Smooth muscle cell (in vitro differentiated cells): Measurements from ENCODE around the gene ZNF436. TPM values are rescaled to one million over a fixed set of nuclear protein-coding genes. Genes with fewer than 3 reads are reported as not detected.
A peak's percentile ranks its signal among the peaks of the same experiment; 100 is the strongest.

Experiments used
- DNase-seq: peaks from one replicate; lab custom pipeline; 2025; ENCODE audit not compliant: unreplicated experiment; lab: John Stamatoyannopoulos, UW
- H2AFZ ChIP-seq: fragments of 200-600 bp; sonication (generic); 2 replicates; pipeline ENCODE4 v1.6.0; 2016; ENCODE audit warnings: antibody characterized with exemption, low read depth, mild to moderate bottlenecking
- H3F3A ChIP-seq: fragments of 200-600 bp; sonication (generic); 2 replicates; pipeline ENCODE4 v1.6.0; 2017; ENCODE audit warnings: antibody characterized with exemption, low read depth
- H3K27ac ChIP-seq: fragments of 200-600 bp; sonication (generic); 2 replicates; pipeline ENCODE4 v1.5.1; 2016; ENCODE audit warnings: low read depth, mild to moderate bottlenecking
- H3K27me3 ChIP-seq: fragments of 200-600 bp; sonication (generic); 2 replicates; pipeline ENCODE4 v1.6.1; 2016; ENCODE audit warnings: low read depth, mild to moderate bottlenecking
- H3K36me3 ChIP-seq: fragments of 200-600 bp; sonication (generic); 2 replicates; pipeline ENCODE4 v1.5.1; 2016; ENCODE audit warnings: low read depth
- H3K4me1 ChIP-seq: fragments of 200-600 bp; sonication (generic); 2 replicates; pipeline ENCODE4 v1.5.1; 2016; ENCODE audit warnings: low read depth
- H3K4me2 ChIP-seq: fragments of 200-600 bp; sonication (generic); 2 replicates; pipeline ENCODE4 v1.6.0; 2016; ENCODE audit warnings: mild to moderate bottlenecking
- H3K4me3 ChIP-seq: fragments of 200-600 bp; sonication (generic); 2 replicates; pipeline ENCODE4 v1.5.1; 2016; ENCODE audit warnings: mild to moderate bottlenecking
- H3K79me2 ChIP-seq: fragments of 200-600 bp; sonication (generic); 2 replicates; pipeline ENCODE4 v1.6.0; 2016; ENCODE audit warnings: low read depth, mild to moderate bottlenecking
- H3K9ac ChIP-seq: fragments of 200-600 bp; sonication (generic); 2 replicates; pipeline ENCODE4 v1.6.0; 2016; ENCODE audit warnings: low read depth
- H3K9me3 ChIP-seq: fragments of 200-600 bp; sonication (generic); replicated peaks from 2 replicates; pipeline ENCODE4 v1.5.1; 2016; ENCODE audit warnings: low read depth
- H4K20me1 ChIP-seq: fragments of 200-600 bp; sonication (generic); 2 replicates; pipeline ENCODE4 v1.6.0; 2016; ENCODE audit warnings: low read depth
- WGBS: methylation state at CpG from one replicate; pipeline ENCODE4 v1.1.7; 2016; ENCODE audit warnings: low lambda C conversion rate; 5-methylcytosine and 5-hydroxymethylcytosine counted together
- polyA plus RNA-seq: library from polyadenylated mRNA; unstranded; fragments of >200 nt; fragmentation: Nextera tagmentation; extraction: Ambion mirVana; gene quantifications from 2 replicates; pipeline ENCODE4 v1.2.1, GENCODE V29; 2016
- total RNA-seq: library from RNA; depleted of rRNA; stranded (reverse); fragments of >200 nt; gene quantifications from 2 replicates; pipeline ENCODE4 v1.2.3, GENCODE V29; 2014
- TF ChIP-seq, protein P1 (sequence below): fragments of 200-600 bp; sonication (generic); IDR thresholded peaks from 2 replicates; pipeline ENCODE4 v1.5.1; 2017; ENCODE audit warnings: borderline replicate concordance, mild to moderate bottlenecking, antibody characterized with exemption; ENCODE audit not compliant: insufficient read depth, poor library complexity, severe bottlenecking

Gene ZNF436
- total and polyA plus RNA-seq, 2 experiments from 2014 or later: 7.1 to 12.9 TPM

DNA sequence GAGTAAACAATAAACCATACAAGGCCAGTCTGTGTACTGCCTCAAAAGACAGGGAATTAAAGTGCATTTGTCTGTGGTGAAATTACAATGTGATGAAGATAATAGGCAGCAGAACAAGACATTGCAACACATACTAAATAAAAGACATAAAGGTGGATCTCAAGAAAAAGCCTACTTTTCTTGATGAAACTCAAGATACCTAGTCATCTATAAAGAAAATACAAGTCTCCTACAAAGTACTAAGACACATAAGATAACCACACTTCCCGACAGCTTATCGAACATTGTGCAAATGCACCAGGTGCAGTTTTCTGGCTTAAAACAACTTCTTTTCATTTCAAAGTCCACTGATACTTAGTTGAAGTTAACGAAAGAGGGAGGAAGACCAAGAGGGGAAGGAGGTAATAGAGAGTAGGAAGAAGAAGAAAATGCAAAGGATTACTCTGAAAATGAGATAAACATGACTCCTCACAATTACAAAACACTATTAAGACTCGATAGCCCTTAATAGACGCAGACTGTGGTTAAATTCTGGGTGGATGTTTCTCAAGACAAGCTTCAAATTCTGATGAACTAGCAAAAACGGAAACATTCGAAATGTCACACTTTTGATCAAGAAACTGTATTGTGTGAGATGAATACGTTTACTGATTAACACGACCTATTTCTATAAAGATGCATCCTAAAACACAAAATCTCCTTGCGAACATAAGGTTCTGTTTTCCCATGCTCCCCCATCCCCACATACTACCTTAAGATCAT, 27.5 kb downstream of the ZNF436 start:
- H3K27ac ChIP-seq: peak overlapping the region; percentile 100

DNA sequence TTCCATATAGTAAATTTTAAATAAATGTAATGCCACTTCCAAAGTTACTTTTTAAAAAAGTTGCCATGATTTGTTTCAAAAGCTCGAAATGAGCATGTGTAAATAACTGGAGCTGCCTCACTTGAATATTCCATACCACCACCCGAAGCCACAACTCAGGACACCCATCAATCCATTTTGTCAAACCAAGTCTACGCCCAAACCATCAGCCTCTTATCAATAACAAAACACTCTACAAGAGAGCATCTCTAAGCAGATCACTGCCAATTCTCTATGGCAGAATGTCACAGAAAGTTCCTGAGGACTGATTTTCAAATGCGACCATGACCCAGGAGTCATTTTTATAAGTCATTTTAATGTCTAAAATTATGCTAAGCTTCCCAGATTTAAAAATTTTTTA, 30.0 kb downstream of the ZNF436 start:
- Histone ChIP-seq H3K4me2 (peak overlapping the region; percentile 84), H3K27me3 (peaks cover 4% of the 10 kb centered on the region), H3K27ac (peak overlapping the region; percentile 100), H2AFZ (no peak overlapping the region), H3F3A (peaks cover 4% of the 10 kb centered on the region), H3K9ac (peak overlapping the region; percentile 99), H3K9me3 (no peaks in the 10 kb centered on the region), H3K4me3 (peak overlapping the region; percentile 95), H4K20me1 (peaks cover 85% of the 10 kb centered on the region), H3K36me3 (peaks cover 22% of the 10 kb centered on the region), H3K79me2 (peaks cover 92% of the 10 kb centered on the region), H3K4me1 (peaks cover 39% of the 10 kb centered on the region)
- TF ChIP-seq, protein P1, sequence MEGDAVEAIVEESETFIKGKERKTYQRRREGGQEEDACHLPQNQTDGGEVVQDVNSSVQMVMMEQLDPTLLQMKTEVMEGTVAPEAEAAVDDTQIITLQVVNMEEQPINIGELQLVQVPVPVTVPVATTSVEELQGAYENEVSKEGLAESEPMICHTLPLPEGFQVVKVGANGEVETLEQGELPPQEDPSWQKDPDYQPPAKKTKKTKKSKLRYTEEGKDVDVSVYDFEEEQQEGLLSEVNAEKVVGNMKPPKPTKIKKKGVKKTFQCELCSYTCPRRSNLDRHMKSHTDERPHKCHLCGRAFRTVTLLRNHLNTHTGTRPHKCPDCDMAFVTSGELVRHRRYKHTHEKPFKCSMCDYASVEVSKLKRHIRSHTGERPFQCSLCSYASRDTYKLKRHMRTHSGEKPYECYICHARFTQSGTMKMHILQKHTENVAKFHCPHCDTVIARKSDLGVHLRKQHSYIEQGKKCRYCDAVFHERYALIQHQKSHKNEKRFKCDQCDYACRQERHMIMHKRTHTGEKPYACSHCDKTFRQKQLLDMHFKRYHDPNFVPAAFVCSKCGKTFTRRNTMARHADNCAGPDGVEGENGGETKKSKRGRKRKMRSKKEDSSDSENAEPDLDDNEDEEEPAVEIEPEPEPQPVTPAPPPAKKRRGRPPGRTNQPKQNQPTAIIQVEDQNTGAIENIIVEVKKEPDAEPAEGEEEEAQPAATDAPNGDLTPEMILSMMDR: no peak
- no peak for DNase-seq
- WGBS: 93% methylated on average over 4 of the region's 4 CpGs

More for the DNA sequence above, 27.5 kb downstream of the ZNF436 start:
- TF ChIP-seq, protein P1: no peak
- WGBS: 25% methylated on average over 10 of the region's 10 CpGs
- Histone ChIP-seq H3K79me2 (peaks cover 69% of the 10 kb centered on the region), H3K4me2 (peak overlapping the region; percentile 84), H3K27me3 (peaks cover 4% of the 10 kb centered on the region), H3K4me1 (peaks cover 42% of the 10 kb centered on the region), H4K20me1 (peaks cover 63% of the 10 kb centered on the region), H3F3A (peaks cover 13% of the 10 kb centered on the region), H3K9me3 (no peaks in the 10 kb centered on the region), H3K36me3 (peaks cover 10% of the 10 kb centered on the region), H2AFZ (no peak overlapping the region), H3K9ac (peak overlapping the region; percentile 99), H3K4me3 (peak overlapping the region; percentile 95)
- DNase-seq: no peak

DNA sequence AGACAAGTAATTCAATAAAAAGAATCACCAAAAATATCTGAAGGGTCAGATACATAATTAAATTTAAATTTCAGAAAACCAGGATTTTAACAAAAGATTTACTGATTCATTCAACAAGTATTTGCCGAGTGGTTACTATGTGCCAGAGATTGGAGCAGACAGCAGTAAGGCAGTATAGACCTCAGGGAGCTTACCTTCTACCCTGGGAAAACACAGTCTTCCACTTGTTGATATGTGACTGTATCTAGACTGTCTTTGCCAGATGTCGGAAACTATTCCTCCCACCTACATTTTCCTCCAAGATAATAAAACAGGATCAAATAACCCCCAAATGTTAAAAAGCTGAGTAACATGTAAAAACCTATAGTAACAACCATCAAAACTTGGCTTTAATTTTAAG, 31.8 kb downstream of the ZNF436 start:
- Histone ChIP-seq H3K4me2 (no peak overlapping the region), H3K27ac (peak overlapping the region; percentile 54), H3K36me3 (peaks cover 35% of the 10 kb centered on the region), H4K20me1 (peaks cover 98% of the 10 kb centered on the region), H3K9me3 (no peaks in the 10 kb centered on the region), H3K4me1 (peaks cover 38% of the 10 kb centered on the region), H3K27me3 (no peaks in the 10 kb centered on the region), H3F3A (peaks cover 4% of the 10 kb centered on the region), H3K4me3 (no peak overlapping the region), H3K79me2 (peaks cover 97% of the 10 kb centered on the region), H3K9ac (no peak overlapping the region), H2AFZ (no peak overlapping the region)
- WGBS: 65% methylated on average over 2 of the region's 2 CpGs
- no peak for DNase-seq
- TF ChIP-seq, protein P1: no peak
